Right lobe of liver (tissue), 6 donors: ENCODE data around the gene CTIF. TPM values are rescaled to one million over a fixed set of nuclear protein-coding genes. Genes with fewer than 3 reads are reported as not detected.

Source experiments
- ATAC-seq, 4 donors: fragments of 200-7000 bp; cut with Tn5 transposase; one replicate each; pipeline ENCODE4 v1.9.1; 2020; ENCODE audit warnings: mild to moderate bottlenecking in 4 of 4, moderate library complexity in 4 of 4
- DNase-seq, 3 donors: peaks; one replicate each; pipeline ENCODE4 v3.0.0-alpha.2; 2020
- H3K27ac ChIP-seq, 3 donors: fragments of 200-600 bp; one replicate each; pipeline ENCODE4 v1.8.0; 2022
- H3K27me3 ChIP-seq, 2 donors: fragments of 200-600 bp; one replicate each; pipeline ENCODE4 v1.8.0; 2022
- H3K36me3 ChIP-seq, 4 donors: fragments of 200-600 bp; sonication (generic) in 1 of 4; one replicate each; pipeline versions ENCODE4 v1.5.1 to v1.8.0; 2017 to 2022; ENCODE audit warnings: control low read depth in 1 of 4
- H3K4me1 ChIP-seq, 4 donors: fragments of 200-600 bp; sonication (generic) in 1 of 4; one replicate each; pipeline versions ENCODE4 v1.5.1 to v1.8.0; 2017 to 2022; ENCODE audit warnings: control low read depth in 1 of 4
- H3K4me3 ChIP-seq, 3 donors: fragments of 200-600 bp; one replicate each; pipeline ENCODE4 v1.8.0; 2022
- H3K9me3 ChIP-seq, 4 donors: fragments of 200-600 bp; sonication (generic) in 1 of 4; one replicate each; pipeline versions ENCODE4 v1.5.1 to v1.8.0; 2017 to 2022; ENCODE audit warnings: control low read depth in 1 of 4
- POLR2A ChIP-seq: fragments of 450-650 bp; IDR thresholded peaks from one replicate; pipeline ENCODE4 v1.6.1; 2017; ENCODE audit warnings: antibody characterized with exemption, mild to moderate bottlenecking
- WGBS: methylation state at CpG from one replicate; pipeline ENCODE4 v1.1.6; 2018; ENCODE audit warnings: low coverage, low lambda C conversion rate; ENCODE audit not compliant: insufficient coverage; ENCODE audit errors: missing lambda C conversion rate; 5-methylcytosine and 5-hydroxymethylcytosine counted together
- intact Hi-C, 2 donors: fragments of 100-400 bp; cut with DNase I; formaldehyde crosslinking; loops; one replicate each; pipeline versions ENCODE4 v1.11.2 to v1.14.1; 2022
- total RNA-seq, 6 experiments: library from RNA; depleted of rRNA in 2 of 6; stranded (reverse); fragments of >200 nt in 2 of 6; fragmentation: NEBNext Ultra II Directional in 3 of 6; extraction: Animal tissue kit (Norgen Biotek cat#: 25700) in 3 of 6; gene quantifications; one replicate each; pipeline versions ENCODE4 v1.1.0 to v1.2.4, GENCODE V29; 2016 to 2023
- TF ChIP-seq, protein P1 (sequence below), 4 donors: fragments of 200-600 bp in 3 of 4; fragments of 450-650 bp in 1 of 4; IDR thresholded peaks; one replicate each; pipeline versions ENCODE4 v1.5.1 to v1.8.0; 2016 to 2022; ENCODE audit warnings: antibody characterized with exemption in 4 of 4, mild to moderate bottlenecking in 2 of 4
- donor health status: DM: no; HTN: yes; CAD: no.
- donor health status: DM: no; HTN: no; CAD: no.
- donor health status: DM: no; HTN: no; CAD: no.
- donor health status: DM: no; HTN: yes; CAD: no.
- donor health status: DM: no; HTN: yes; CAD: no.

Gene CTIF
- total RNA-seq, 6 experiments from 2014 or later, result 29.0 to 60.6 (median 43.1) TPM

GRCh38 chr18:48885266-48885923 is 346.6 kb downstream of the CTIF start:
- WGBS, result 91% methylated on average over 4 of the region's 11 CpGs
- H3K27ac ChIP-seq, result no peak overlapping the region
- ATAC-seq (no peak), DNase-seq (no peak)
- H3K27me3 ChIP-seq, result no peaks in the 10 kb centered on the region
- no peaks in the 10 kb centered on the region for H3K9me3 ChIP-seq
- H3K4me1 ChIP-seq, result no peaks in the 10 kb centered on the region
- H3K36me3 ChIP-seq, result no peaks in the 10 kb centered on the region
- H3K4me3 ChIP-seq, result no peak overlapping the region
- TF ChIP-seq, protein P1, sequence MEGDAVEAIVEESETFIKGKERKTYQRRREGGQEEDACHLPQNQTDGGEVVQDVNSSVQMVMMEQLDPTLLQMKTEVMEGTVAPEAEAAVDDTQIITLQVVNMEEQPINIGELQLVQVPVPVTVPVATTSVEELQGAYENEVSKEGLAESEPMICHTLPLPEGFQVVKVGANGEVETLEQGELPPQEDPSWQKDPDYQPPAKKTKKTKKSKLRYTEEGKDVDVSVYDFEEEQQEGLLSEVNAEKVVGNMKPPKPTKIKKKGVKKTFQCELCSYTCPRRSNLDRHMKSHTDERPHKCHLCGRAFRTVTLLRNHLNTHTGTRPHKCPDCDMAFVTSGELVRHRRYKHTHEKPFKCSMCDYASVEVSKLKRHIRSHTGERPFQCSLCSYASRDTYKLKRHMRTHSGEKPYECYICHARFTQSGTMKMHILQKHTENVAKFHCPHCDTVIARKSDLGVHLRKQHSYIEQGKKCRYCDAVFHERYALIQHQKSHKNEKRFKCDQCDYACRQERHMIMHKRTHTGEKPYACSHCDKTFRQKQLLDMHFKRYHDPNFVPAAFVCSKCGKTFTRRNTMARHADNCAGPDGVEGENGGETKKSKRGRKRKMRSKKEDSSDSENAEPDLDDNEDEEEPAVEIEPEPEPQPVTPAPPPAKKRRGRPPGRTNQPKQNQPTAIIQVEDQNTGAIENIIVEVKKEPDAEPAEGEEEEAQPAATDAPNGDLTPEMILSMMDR (IDR thresholded peaks at IDR 0.05), result no peak
- TF ChIP-seq POLR2A, result no peak
- intact Hi-C loops, result no loop called here

GRCh38 chr18:48885924-48886400 is 347.1 kb downstream of the CTIF start:
- Histone ChIP-seq H3K4me1 (no peaks in the 10 kb centered on the region), H3K27ac (no peak overlapping the region), H3K9me3 (no peaks in the 10 kb centered on the region), H3K27me3 (no peaks in the 10 kb centered on the region), H3K36me3 (no peaks in the 10 kb centered on the region), H3K4me3 (no peak overlapping the region)
- TF ChIP-seq POLR2A, result no peak
- TF ChIP-seq, protein P1 (IDR thresholded peaks at IDR 0.05), result no peak
- intact Hi-C loops, result no loop called here
- WGBS, result 100% methylated on average over 2 of the region's 7 CpGs
- ATAC-seq, result no peak
- no peak for DNase-seq

GRCh38 chr18:48886520-48887293 is 347.9 kb downstream of the CTIF start:
- DNase-seq, result peak in 1 of 3 donors; percentile 23
- no peak overlapping the region for H3K4me3 ChIP-seq
- intact Hi-C loops, result no loop called here
- no peaks in the 10 kb centered on the region for H3K4me1 ChIP-seq
- no peak for ATAC-seq
- no peaks in the 10 kb centered on the region for H3K9me3 ChIP-seq
- H3K27me3 ChIP-seq, result no peaks in the 10 kb centered on the region
- 84% methylated on average over 3 of the region's 8 CpGs for WGBS
- no peak overlapping the region for H3K27ac ChIP-seq
- TF ChIP-seq, protein P1 (IDR thresholded peaks at IDR 0.05), result no peak
- no peak for TF ChIP-seq POLR2A
- H3K36me3 ChIP-seq, result no peaks in the 10 kb centered on the region

- TF ChIP-seq POLR2A, result no peak
- TF ChIP-seq, protein P1 (IDR thresholded peaks at IDR 0.05), result no peak
- H3K4me1 ChIP-seq, result no peaks in the 10 kb centered on the region
- H3K27me3 ChIP-seq, result no peaks in the 10 kb centered on the region
- intact Hi-C loops, result no loop called here
- ATAC-seq (no peak), DNase-seq (no peak)
- no peak overlapping the region for H3K4me3 ChIP-seq
- H3K36me3 ChIP-seq, result no peaks in the 10 kb centered on the region
- no peaks in the 10 kb centered on the region for H3K9me3 ChIP-seq
- H3K27ac ChIP-seq, result no peak overlapping the region
- WGBS, result 96% methylated on average over 4 of the region's 12 CpGs
Observed at GRCh38 chr18:48887294-48887904, 348.6 kb downstream of the CTIF start.
